GM12878 (cell line): Measurements from ENCODE around the gene SLC25A15.

Source experiments
- CHD1 ChIP-seq: IDR thresholded peaks from 2 replicates; pipeline ENCODE4 v1.6.1; 2012; ENCODE audit warnings: low read depth, low read length, improper control_type of control experiment
- CTCF ChIP-seq, 3 experiments: IDR thresholded peaks in 2 of 3; conservative IDR thresholded peaks in 1 of 3; 2 replicates each; pipeline ENCODE4 v1.5.1; 2011; ENCODE audit warnings: low read depth in 3 of 3, low read length in 3 of 3, mild to moderate bottlenecking in 3 of 3, control low read depth in 2 of 3, moderate library complexity in 2 of 3, inconsistent platforms in 1 of 3, mixed read lengths in 1 of 3; ENCODE audit not compliant: control insufficient read depth in 2 of 3, insufficient read depth in 1 of 3; ENCODE audit errors: extremely low read depth in 1 of 3
- ESRRA ChIP-seq: IDR thresholded peaks from 2 replicates; pipeline ENCODE4 v1.6.1; 2012; ENCODE audit warnings: mild to moderate bottlenecking, low read length, improper control_type of control experiment
- FOXK2 ChIP-seq: fragments of 450-650 bp; IDR thresholded peaks from 2 replicates; pipeline ENCODE4 v1.6.1; 2017; ENCODE audit warnings: mild to moderate bottlenecking, moderate library complexity
- HDGF ChIP-seq: fragments of 450-650 bp; IDR thresholded peaks from 2 replicates; pipeline ENCODE4 v1.6.1; 2016; ENCODE audit warnings: antibody characterized with exemption
- IKZF1 ChIP-seq: fragments of 450-650 bp; conservative IDR thresholded peaks from 2 replicates; pipeline ENCODE4 v1.6.1; 2017; ENCODE audit warnings: antibody characterized with exemption, mild to moderate bottlenecking
- MYC ChIP-seq: IDR thresholded peaks from 2 replicates; pipeline ENCODE4 v1.6.1; 2011; ENCODE audit warnings: mild to moderate bottlenecking, low read length, moderate library complexity, inconsistent platforms; ENCODE audit not compliant: insufficient read depth, insufficient replicate concordance, insufficient read length, severe bottlenecking
- POLR2A ChIP-seq: IDR thresholded peaks from 2 replicates; pipeline ENCODE4 v1.6.1; 2011; ENCODE audit warnings: low read depth, mild to moderate bottlenecking, low read length
- POLR2AphosphoS5 ChIP-seq: IDR thresholded peaks from 2 replicates; pipeline ENCODE4 v1.6.1; 2011; ENCODE audit warnings: mild to moderate bottlenecking, low read length, inconsistent platforms
- RAD51 ChIP-seq: fragments of 450-650 bp; IDR thresholded peaks from 2 replicates; pipeline ENCODE4 v1.6.1; 2016; ENCODE audit warnings: moderate library complexity, mild to moderate bottlenecking, inconsistent platforms
- SP1 ChIP-seq: IDR thresholded peaks from one replicate; pipeline ENCODE4 v1.6.1; 2011; ENCODE audit warnings: low read depth, low read length
- STAT3 ChIP-seq: IDR thresholded peaks from 2 replicates; pipeline ENCODE4 v1.6.1; 2011; ENCODE audit warnings: low read depth, low read length, improper control_type of control experiment
- TF ChIP-seq, protein P1 (sequence below): IDR thresholded peaks from 2 replicates; pipeline ENCODE4 v1.6.1; 2012; ENCODE audit warnings: low read depth, low read length, improper control_type of control experiment

DNA sequence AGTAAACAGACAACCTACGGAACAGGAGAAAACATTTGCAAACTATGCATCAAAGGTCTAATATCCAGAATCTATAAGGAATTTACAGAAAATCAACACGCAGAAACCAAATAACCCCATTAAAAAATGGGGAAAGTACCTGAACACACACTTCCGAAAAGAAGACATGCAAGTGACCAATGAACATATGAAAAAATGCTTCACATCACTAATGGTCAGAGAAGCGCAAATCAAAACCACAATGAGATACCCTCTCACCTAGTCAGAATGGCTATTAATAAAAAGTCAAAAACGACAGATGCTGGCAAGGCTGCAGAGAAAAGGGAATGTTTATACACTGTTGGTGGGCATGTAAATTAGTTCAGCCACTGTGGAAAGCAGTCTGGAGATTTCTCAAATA is 29.5 kb downstream of the SLC25A15 start:
- TF ChIP-seq RAD51 (no peak), HDGF (no peak), FOXK2 (no peak), CHD1 (no peak), SP1 (no peak), ESRRA (no peak), CTCF (IDR thresholded peaks at IDR 0.05 in 2 of 3, conservative IDR thresholded peaks at IDR 0.05 in 1 of 3; ENCODE audit: control insufficient read depth in 2 of 3, extremely low read depth in 1 of 3, insufficient read depth in 1 of 3, low read depth in 3 of 3, low read length in 3 of 3) (no peak), IKZF1 (0 out of 2 replicates have a peak, but pooled peaks have one; percentile 25), POLR2A (no peak), POLR2AphosphoS5 (no peak), MYC (no peak), STAT3 (no peak)
- TF ChIP-seq, protein P1, sequence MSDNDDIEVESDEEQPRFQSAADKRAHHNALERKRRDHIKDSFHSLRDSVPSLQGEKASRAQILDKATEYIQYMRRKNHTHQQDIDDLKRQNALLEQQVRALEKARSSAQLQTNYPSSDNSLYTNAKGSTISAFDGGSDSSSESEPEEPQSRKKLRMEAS = no peak
